Erythroblast (primary cell): ENCODE measurements around the gene DST.

Experiments
- GATA1 ChIP-seq: IDR thresholded peaks from 2 replicates; pipeline ENCODE4 v1.6.1; 2011; ENCODE audit warnings: low read depth, mild to moderate bottlenecking, control low read depth, low read length, moderate library complexity
- POLR2A ChIP-seq: IDR thresholded peaks from 2 replicates; pipeline ENCODE4 v1.6.1; 2011; ENCODE audit warnings: mild to moderate bottlenecking, low read length

DNA sequence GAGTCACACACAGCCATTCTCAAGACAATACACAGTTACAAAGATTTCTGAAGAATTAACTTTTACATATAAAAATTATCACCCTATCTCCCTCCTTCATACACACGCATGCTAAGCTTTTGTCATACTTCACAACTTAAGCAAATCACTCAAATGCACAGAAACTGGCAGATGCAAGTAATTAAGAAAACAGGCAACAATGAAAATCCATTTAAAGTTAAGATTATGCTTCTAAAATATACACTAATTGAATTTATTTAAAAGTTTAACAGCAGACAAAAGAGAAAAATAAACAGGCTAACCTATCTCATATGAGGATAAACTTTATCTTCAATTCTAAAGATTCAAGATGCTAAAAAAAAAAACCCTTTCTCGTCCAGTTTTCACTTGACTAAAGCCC, 68.4 kb downstream of the DST start:
- no peak for TF ChIP-seq POLR2A
- TF ChIP-seq GATA1, result no peak
